HepG2 (cell line): ENCODE data around the gene ABHD17A. TPM values are rescaled to one million over a fixed set of nuclear protein-coding genes. Genes with fewer than 3 reads are reported as not detected.
A peak's percentile ranks its signal among the peaks of the same experiment; 100 is the strongest.

ENCODE experiments used
- ATAC-seq: fragments of 200-7000 bp; cut with Tn5 transposase; 3 replicates; pipeline ENCODE4 v1.9.1; 2020; ENCODE audit warnings: mild to moderate bottlenecking, moderate library complexity
- BruUV-seq: library from RNA; stranded (reverse); fragments of 400-500 nt; replicated peaks from 2 replicates; lab custom pipeline; 2021; lab: Mats Ljungman, UMichigan
- CTCF ChIA-PET: fragments of 300-600 bp; formaldehyde crosslinking; extraction: SDS; loops from one replicate; lab custom pipeline; 2021; ENCODE audit warnings: low total read pairs, inconsistent platforms, low intra/inter-chr PET ratio; lab: Yijun Ruan, JAX
- POLR2A ChIA-PET: fragments of 350-600 bp; sonication (Branson Sonifier 250); formaldehyde crosslinking; loops from one replicate; lab custom pipeline; 2020; ENCODE audit warnings: antibody characterized with exemption, inconsistent platforms; lab: Yijun Ruan, JAX
- DNase-seq: peaks from one replicate; pipeline ENCODE4 v3.0.0-alpha.2; 2015; ENCODE audit warnings: low spot score
- FAIRE-seq: peaks from 3 replicates; lab custom pipeline; 2011; peaks lifted over from hg19 to GRCh38; lab: Jason Lieb, UNC
- H2AFZ ChIP-seq: one replicate; pipeline ENCODE4 v1.6.1; 2011; ENCODE audit warnings: low read length, inconsistent platforms
- H3K27ac ChIP-seq: fragments of 300-600 bp; 3 replicates; pipeline ENCODE4 v1.8.0; 2011; ENCODE audit warnings: mixed run types, mild to moderate bottlenecking, mixed read lengths, low read length, inconsistent platforms; ENCODE audit not compliant: insufficient read depth; ENCODE audit errors: extremely low read length
- H3K27me3 ChIP-seq, 2 experiments: fragments of 200-600 bp in 1 of 2; 2 replicates in 1 of 2; 3 replicates in 1 of 2; pipeline versions ENCODE4 v1.6.0 to v1.8.0; 2011; ENCODE audit warnings: low read length in 2 of 2, mild to moderate bottlenecking in 2 of 2, moderate library complexity in 2 of 2, inconsistent platforms in 1 of 2; ENCODE audit not compliant: insufficient read depth in 2 of 2, control insufficient read depth in 1 of 2
- H3K36me3 ChIP-seq, 2 experiments: fragments of 200-600 bp in 1 of 2; replicated peaks in 1 of 2; 2 replicates in 1 of 2; 3 replicates in 1 of 2; pipeline versions ENCODE4 v1.5.1 to v1.8.0; 2011; ENCODE audit warnings: low read length in 2 of 2, inconsistent platforms in 1 of 2; ENCODE audit not compliant: insufficient read depth in 2 of 2, control insufficient read depth in 1 of 2
- H3K4me1 ChIP-seq: 2 replicates; pipeline ENCODE4 v1.5.1; 2012; ENCODE audit warnings: low read length, inconsistent platforms; ENCODE audit not compliant: insufficient read depth
- H3K4me2 ChIP-seq: 2 replicates; pipeline ENCODE4 v1.6.0; 2011; ENCODE audit warnings: low read depth, low read length, inconsistent platforms
- H3K4me3 ChIP-seq, 3 experiments: fragments of 200-600 bp in 1 of 3; sonication (generic), shearing (Covaris generic) in 1 of 3; replicated peaks in 1 of 3; 2 replicates each; pipeline ENCODE4 v1.5.1; 2011 to 2016; ENCODE audit warnings: low read length in 3 of 3, inconsistent platforms in 2 of 3, low read depth in 2 of 3, mild to moderate bottlenecking in 2 of 3, control low read depth in 1 of 3, mixed read lengths in 1 of 3; ENCODE audit not compliant: insufficient read depth in 1 of 3
- H3K79me2 ChIP-seq: one replicate; pipeline ENCODE4 v1.6.1; 2011; ENCODE audit warnings: low read length, inconsistent platforms; ENCODE audit not compliant: insufficient read depth
- H3K9ac ChIP-seq: 2 replicates; pipeline ENCODE4 v1.6.0; 2011; ENCODE audit warnings: mild to moderate bottlenecking, low read depth, low read length, inconsistent platforms; ENCODE audit not compliant: insufficient read depth
- H3K9me3 ChIP-seq: 2 replicates; pipeline ENCODE4 v1.5.1; 2012; ENCODE audit warnings: mild to moderate bottlenecking, low read length
- H4K20me1 ChIP-seq: 2 replicates; pipeline ENCODE4 v1.6.0; 2011; ENCODE audit warnings: inconsistent platforms, mild to moderate bottlenecking, low read length, moderate library complexity; ENCODE audit not compliant: insufficient read depth
- BORCS8-MEF2B ChIP-seq: sonication (generic); formaldehyde crosslinking; IDR thresholded peaks from 2 replicates; pipeline ENCODE4 v1.8.0; 2022; ENCODE audit warnings: mild to moderate bottlenecking, missing genetic modification reagents
- HNRNPLL ChIP-seq: fragments of 200-400 bp; formaldehyde crosslinking; IDR thresholded peaks from 2 replicates; pipeline ENCODE4 v1.6.1; 2017; ENCODE audit warnings: mild to moderate bottlenecking, low read depth, low read length; ENCODE audit not compliant: poor library complexity, severe bottlenecking
- NAIF1 ChIP-seq: sonication (generic); formaldehyde crosslinking; IDR thresholded peaks from 2 replicates; pipeline ENCODE4 v1.5.0; 2020; ENCODE audit warnings: mild to moderate bottlenecking, missing genetic modification reagents, borderline replicate concordance
- ZFY ChIP-seq: sonication (generic); formaldehyde crosslinking; IDR thresholded peaks from 2 replicates; pipeline ENCODE4 v1.4.0; 2020; ENCODE audit warnings: missing genetic modification reagents
- ZNF34 ChIP-seq: sonication (generic); formaldehyde crosslinking; IDR thresholded peaks from 2 replicates; pipeline ENCODE4 v1.4.0; 2020; ENCODE audit warnings: mild to moderate bottlenecking, missing genetic modification reagents, borderline replicate concordance
- WGBS: methylation state at CpG from one replicate; pipeline ENCODE4 v1.1.6; 2017; ENCODE audit warnings: low lambda C conversion rate; 5-methylcytosine and 5-hydroxymethylcytosine counted together
- in situ Hi-C: cut with HindIII; loops from 2 replicates; pipeline ENCODE4 v1.10.0; 2017; ENCODE audit warnings: low pct_unique_long_range_greater_than_20kb; ENCODE audit not compliant: extremely low pct_ligation_motif_present
- intact Hi-C: fragments of 100-400 bp; cut with micrococcal nuclease; formaldehyde crosslinking; loops from one replicate; pipeline ENCODE4 v1.10.0; 2022; ENCODE audit not compliant: unreplicated experiment
- polyA plus RNA-seq, 8 experiments: library from polyadenylated mRNA; depleted of rRNA in 3 of 8; stranded (reverse) in 7 of 8; unstranded in 1 of 8; fragments of >200 nt; fragmentation: Illumina TruSeq in 4 of 8; extraction: Trizol in 4 of 8; gene quantifications; 2 replicates each; pipeline versions ENCODE4 v1.2.1 to v1.2.3, GENCODE V29; 2011 to 2016; ENCODE audit warnings: low read depth in 4 of 8, missing spikeins in 1 of 8, mixed read lengths in 1 of 8; ENCODE audit not compliant: insufficient read depth in 1 of 8
- total RNA-seq, 5 experiments: library from RNA; depleted of rRNA; stranded (reverse); fragments of >200 nt; fragmentation: Illumina TruSeq; extraction: Trizol; gene quantifications; 2 replicates each; pipeline ENCODE4 v1.2.3, GENCODE V29; 2016; ENCODE audit warnings: low read depth in 1 of 5
- TF ChIP-seq, protein P1 (sequence below): fragments of 450-650 bp; IDR thresholded peaks from 2 replicates; pipeline ENCODE4 v1.6.1; 2017
- TF ChIP-seq, protein P2 (sequence below): sonication (generic); formaldehyde crosslinking; IDR thresholded peaks from 2 replicates; pipeline ENCODE4 v1.5.1; 2020; ENCODE audit warnings: mild to moderate bottlenecking, missing genetic modification reagents, moderate library complexity
- TF ChIP-seq, protein P3 (sequence below): sonication (generic); formaldehyde crosslinking; IDR thresholded peaks from 2 replicates; pipeline ENCODE4 v1.9.0; 2022; ENCODE audit warnings: missing genetic modification reagents, mild to moderate bottlenecking, borderline replicate concordance

ABHD17A gene
- total and polyA plus RNA-seq, 2 of the 13 experiments (the other 11 are each of a cell fraction or from before 2014, with no cell fraction given) = 27.7 to 40.8 TPM

DNA sequence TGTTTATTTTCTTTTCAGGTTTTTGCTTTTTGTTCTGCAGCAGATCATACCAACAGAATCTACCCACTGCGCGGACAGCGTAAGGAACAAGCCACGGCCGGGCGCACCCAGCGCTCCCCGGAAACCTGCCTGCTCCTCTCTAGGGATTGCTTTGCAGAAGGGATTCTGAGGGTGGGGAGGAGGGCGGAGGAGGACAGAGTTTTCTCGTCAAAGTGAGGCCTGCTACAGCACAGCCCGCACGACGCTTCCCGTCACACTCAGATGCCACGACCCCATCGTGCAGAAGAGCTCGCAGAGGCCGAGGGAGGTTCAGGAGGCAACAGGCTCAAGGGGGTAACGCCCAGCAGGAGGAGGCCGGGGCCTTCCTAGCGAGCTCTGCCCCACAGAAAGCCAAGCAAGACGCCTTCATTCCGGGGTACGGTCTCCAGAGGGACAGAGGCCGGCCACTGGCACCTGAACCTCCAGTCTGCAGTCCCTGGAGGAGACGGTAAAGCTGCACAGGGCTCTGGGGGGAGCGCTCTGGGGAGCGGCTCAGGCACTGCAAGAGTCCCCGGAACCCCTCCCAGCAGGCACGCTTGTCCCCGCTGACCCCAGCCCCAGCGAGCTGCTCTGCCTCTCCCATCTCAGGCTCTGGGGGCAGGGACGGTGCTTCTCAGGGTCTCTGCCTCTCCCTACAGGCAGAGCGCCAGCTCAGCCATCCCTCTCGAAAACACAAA is 43.9 kb downstream of the ABHD17A start:
- Histone ChIP-seq H3K9ac (peak overlapping the region; percentile 64; the same call in 1 of the 2 replicates), H3K4me2 (peak overlapping the region; percentile 83), H3K36me3 (peaks cover 2 to 22% of the 10 kb centered on the region in 2 experiments; a peak in 2 of 5 replicates), H3K4me1 (peaks cover 62% of the 10 kb centered on the region), H3K79me2 (peaks cover 72% of the 10 kb centered on the region), H3K27me3 (no peaks in the 10 kb centered on the region), H3K4me3 (peak overlapping the region; percentile 49 to 72 (median 70)), H2AFZ (no peak overlapping the region), H3K27ac (peak overlapping the region; percentile 74), H4K20me1 (peaks cover 26% of the 10 kb centered on the region; the same call in 1 of the 2 replicates), H3K9me3 (no peaks in the 10 kb centered on the region)
- intact Hi-C loops (no loop called here), in situ Hi-C loops (no loop called here)
- ChIA-PET POLR2A (interaction anchor here (0.7 to 1.4 kb wide), 7 partner anchors 16 to 64 kb away, joined by 3 to 6 read pairs (median 4); no protein-coding TSS in a partner anchor), CTCF (no interaction called here)
- ATAC-seq (0 out of 3 replicates have a peak, but pooled peaks have one; percentile 1), FAIRE-seq (no peak), DNase-seq (no peak)
- TF ChIP-seq ZFY (CRISPR knock-in tag) (peak; percentile 20; the same call in 1 of the 2 replicates), BORCS8-MEF2B (CRISPR knock-in tag) (no peak), HNRNPLL (peak; percentile 92), NAIF1 (CRISPR knock-in tag) (no peak), ZNF34 (CRISPR knock-in tag) (no peak)
- TF ChIP-seq, protein P1, sequence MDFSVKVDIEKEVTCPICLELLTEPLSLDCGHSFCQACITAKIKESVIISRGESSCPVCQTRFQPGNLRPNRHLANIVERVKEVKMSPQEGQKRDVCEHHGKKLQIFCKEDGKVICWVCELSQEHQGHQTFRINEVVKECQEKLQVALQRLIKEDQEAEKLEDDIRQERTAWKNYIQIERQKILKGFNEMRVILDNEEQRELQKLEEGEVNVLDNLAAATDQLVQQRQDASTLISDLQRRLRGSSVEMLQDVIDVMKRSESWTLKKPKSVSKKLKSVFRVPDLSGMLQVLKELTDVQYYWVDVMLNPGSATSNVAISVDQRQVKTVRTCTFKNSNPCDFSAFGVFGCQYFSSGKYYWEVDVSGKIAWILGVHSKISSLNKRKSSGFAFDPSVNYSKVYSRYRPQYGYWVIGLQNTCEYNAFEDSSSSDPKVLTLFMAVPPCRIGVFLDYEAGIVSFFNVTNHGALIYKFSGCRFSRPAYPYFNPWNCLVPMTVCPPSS = no peak
- TF ChIP-seq, protein P2, sequence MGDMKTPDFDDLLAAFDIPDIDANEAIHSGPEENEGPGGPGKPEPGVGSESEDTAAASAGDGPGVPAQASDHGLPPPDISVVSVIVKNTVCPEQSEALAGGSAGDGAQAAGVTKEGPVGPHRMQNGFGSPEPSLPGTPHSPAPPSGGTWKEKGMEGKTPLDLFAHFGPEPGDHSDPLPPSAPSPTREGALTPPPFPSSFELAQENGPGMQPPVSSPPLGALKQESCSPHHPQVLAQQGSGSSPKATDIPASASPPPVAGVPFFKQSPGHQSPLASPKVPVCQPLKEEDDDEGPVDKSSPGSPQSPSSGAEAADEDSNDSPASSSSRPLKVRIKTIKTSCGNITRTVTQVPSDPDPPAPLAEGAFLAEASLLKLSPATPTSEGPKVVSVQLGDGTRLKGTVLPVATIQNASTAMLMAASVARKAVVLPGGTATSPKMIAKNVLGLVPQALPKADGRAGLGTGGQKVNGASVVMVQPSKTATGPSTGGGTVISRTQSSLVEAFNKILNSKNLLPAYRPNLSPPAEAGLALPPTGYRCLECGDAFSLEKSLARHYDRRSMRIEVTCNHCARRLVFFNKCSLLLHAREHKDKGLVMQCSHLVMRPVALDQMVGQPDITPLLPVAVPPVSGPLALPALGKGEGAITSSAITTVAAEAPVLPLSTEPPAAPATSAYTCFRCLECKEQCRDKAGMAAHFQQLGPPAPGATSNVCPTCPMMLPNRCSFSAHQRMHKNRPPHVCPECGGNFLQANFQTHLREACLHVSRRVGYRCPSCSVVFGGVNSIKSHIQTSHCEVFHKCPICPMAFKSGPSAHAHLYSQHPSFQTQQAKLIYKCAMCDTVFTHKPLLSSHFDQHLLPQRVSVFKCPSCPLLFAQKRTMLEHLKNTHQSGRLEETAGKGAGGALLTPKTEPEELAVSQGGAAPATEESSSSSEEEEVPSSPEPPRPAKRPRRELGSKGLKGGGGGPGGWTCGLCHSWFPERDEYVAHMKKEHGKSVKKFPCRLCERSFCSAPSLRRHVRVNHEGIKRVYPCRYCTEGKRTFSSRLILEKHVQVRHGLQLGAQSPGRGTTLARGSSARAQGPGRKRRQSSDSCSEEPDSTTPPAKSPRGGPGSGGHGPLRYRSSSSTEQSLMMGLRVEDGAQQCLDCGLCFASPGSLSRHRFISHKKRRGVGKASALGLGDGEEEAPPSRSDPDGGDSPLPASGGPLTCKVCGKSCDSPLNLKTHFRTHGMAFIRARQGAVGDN (CRISPR knock-in tag) = peak; percentile 58
- TF ChIP-seq, protein P3, sequence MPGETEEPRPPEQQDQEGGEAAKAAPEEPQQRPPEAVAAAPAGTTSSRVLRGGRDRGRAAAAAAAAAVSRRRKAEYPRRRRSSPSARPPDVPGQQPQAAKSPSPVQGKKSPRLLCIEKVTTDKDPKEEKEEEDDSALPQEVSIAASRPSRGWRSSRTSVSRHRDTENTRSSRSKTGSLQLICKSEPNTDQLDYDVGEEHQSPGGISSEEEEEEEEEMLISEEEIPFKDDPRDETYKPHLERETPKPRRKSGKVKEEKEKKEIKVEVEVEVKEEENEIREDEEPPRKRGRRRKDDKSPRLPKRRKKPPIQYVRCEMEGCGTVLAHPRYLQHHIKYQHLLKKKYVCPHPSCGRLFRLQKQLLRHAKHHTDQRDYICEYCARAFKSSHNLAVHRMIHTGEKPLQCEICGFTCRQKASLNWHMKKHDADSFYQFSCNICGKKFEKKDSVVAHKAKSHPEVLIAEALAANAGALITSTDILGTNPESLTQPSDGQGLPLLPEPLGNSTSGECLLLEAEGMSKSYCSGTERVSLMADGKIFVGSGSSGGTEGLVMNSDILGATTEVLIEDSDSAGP (CRISPR knock-in tag) = 0 out of 2 replicates have a peak, but pooled peaks have one; percentile 5
- WGBS = 65% methylated on average over 18 of the region's 35 CpGs
- BruUV-seq = no TSS peak
